DND-41 (cell line): ENCODE results near the gene GSTP1.

Source experiments
- ATAC-seq: fragments of 200-7000 bp; cut with Tn5 transposase; 3 replicates; pipeline ENCODE4 v1.9.1; 2021; ENCODE audit warnings: low read depth; ENCODE audit not compliant: insufficient read depth
- DNase-seq: peaks from one replicate; pipeline ENCODE4 v3.0.0-alpha.2; 2020
- H2AFZ ChIP-seq: 2 replicates; pipeline ENCODE4 v1.6.0; 2012; ENCODE audit warnings: low read depth, low read length
- H3K27ac ChIP-seq: 2 replicates; pipeline ENCODE4 v1.5.1; 2012; ENCODE audit warnings: low read length, inconsistent platforms
- H3K27me3 ChIP-seq: fragments of 200-600 bp; sonication (generic); 2 replicates; pipeline ENCODE4 v1.6.0; 2012; ENCODE audit warnings: low read length, mild to moderate bottlenecking, inconsistent platforms; ENCODE audit not compliant: insufficient read depth, poor library complexity
- H3K36me3 ChIP-seq: 2 replicates; pipeline ENCODE4 v1.5.1; 2012; ENCODE audit warnings: low read length, inconsistent platforms; ENCODE audit not compliant: insufficient read depth
- H3K4me1 ChIP-seq: 2 replicates; pipeline ENCODE4 v1.5.1; 2012; ENCODE audit warnings: mild to moderate bottlenecking, low read length; ENCODE audit not compliant: insufficient read depth
- H3K4me2 ChIP-seq: 2 replicates; pipeline ENCODE4 v1.6.0; 2012; ENCODE audit warnings: mild to moderate bottlenecking, moderate library complexity, low read length, inconsistent platforms; ENCODE audit not compliant: insufficient read depth
- H3K4me3 ChIP-seq, 2 experiments: fragments of 200-600 bp in 1 of 2; shearing (Covaris generic) in 1 of 2; 2 replicates each; pipeline ENCODE4 v1.5.1; 2012 to 2016; ENCODE audit warnings: inconsistent platforms in 2 of 2, low read length in 2 of 2, mild to moderate bottlenecking in 2 of 2, low read depth in 1 of 2, moderate library complexity in 1 of 2
- H3K79me2 ChIP-seq: 2 replicates; pipeline ENCODE4 v1.6.0; 2012; ENCODE audit warnings: low read length, inconsistent platforms; ENCODE audit not compliant: insufficient read depth
- H3K9ac ChIP-seq: 2 replicates; pipeline ENCODE4 v1.6.0; 2012; ENCODE audit warnings: low read depth, mild to moderate bottlenecking, inconsistent platforms, low read length, moderate library complexity
- H3K9me3 ChIP-seq: 2 replicates; pipeline ENCODE4 v1.5.1; 2012; ENCODE audit warnings: low read length, moderate library complexity, mild to moderate bottlenecking, inconsistent platforms; ENCODE audit not compliant: insufficient read depth, severe bottlenecking
- H4K20me1 ChIP-seq: 2 replicates; pipeline ENCODE4 v1.6.0; 2012; ENCODE audit warnings: low read length; ENCODE audit not compliant: insufficient read depth
- CTCF ChIP-seq: IDR thresholded peaks from 2 replicates; pipeline ENCODE4 v1.5.1; 2012; ENCODE audit warnings: borderline replicate concordance, low read length, moderate library complexity, mild to moderate bottlenecking; ENCODE audit not compliant: poor library complexity, severe bottlenecking; ENCODE audit errors: extremely low read depth
- EZH2 ChIP-seq: IDR thresholded peaks from 3 replicates; pipeline ENCODE4 v1.6.1; 2012; ENCODE audit warnings: borderline replicate concordance, low read depth, mild to moderate bottlenecking, moderate library complexity, low read length, inconsistent platforms; ENCODE audit not compliant: severe bottlenecking

The GSTP1 gene

GRCh38 chr11:67613960-67614715 lies 30.5 kb downstream of the GSTP1 start:
- Histone ChIP-seq H3K79me2 (no peaks in the 10 kb centered on the region), H3K9ac (peak overlapping the region; percentile 52), H3K4me3 (peak overlapping the region in 1 of 2 experiments; percentile 47; a peak in 1 of 4 replicates), H3K4me1 (peaks cover 48% of the 10 kb centered on the region), H3K27ac (peak overlapping the region; percentile 79), H3K36me3 (peaks cover 43% of the 10 kb centered on the region), H3K27me3 (no peaks in the 10 kb centered on the region), H3K4me2 (peak overlapping the region; percentile 61), H4K20me1 (peaks cover 4% of the 10 kb centered on the region; the same call in 1 of the 2 replicates), H3K9me3 (no peaks in the 10 kb centered on the region), H2AFZ (peak overlapping the region; percentile 58)
- no peak for TF ChIP-seq EZH2
- peak; percentile 77 for TF ChIP-seq CTCF
- ATAC-seq (peak; percentile 79), DNase-seq (peak; percentile 81)

GRCh38 chr11:67614730-67615714 lies 31.4 kb downstream of the GSTP1 start:
- Histone ChIP-seq H3K27ac (peak overlapping the region; percentile 79), H3K9ac (peak overlapping the region; percentile 52), H4K20me1 (peaks cover 4% of the 10 kb centered on the region; the same call in 1 of the 2 replicates), H3K9me3 (no peaks in the 10 kb centered on the region), H3K4me1 (peaks cover 48% of the 10 kb centered on the region), H3K4me2 (peak overlapping the region; percentile 61), H3K27me3 (no peaks in the 10 kb centered on the region), H3K79me2 (peaks cover 2% of the 10 kb centered on the region; the same call in 1 of the 2 replicates), H2AFZ (peak overlapping the region; percentile 58; the same call in 1 of the 2 replicates), H3K36me3 (peaks cover 37% of the 10 kb centered on the region), H3K4me3 (peak overlapping the region in 1 of 2 experiments; percentile 47; a peak in 1 of 4 replicates)
- DNase-seq (peak; percentile 69), ATAC-seq (peak; percentile 59)
- TF ChIP-seq CTCF (peak; percentile 78), EZH2 (no peak)

GRCh38 chr11:67615728-67616430 lies 32.3 kb downstream of the GSTP1 start:
- Histone ChIP-seq H3K27ac (no peak overlapping the region), H3K9ac (no peak overlapping the region), H4K20me1 (peaks cover 4% of the 10 kb centered on the region; the same call in 1 of the 2 replicates), H3K27me3 (no peaks in the 10 kb centered on the region), H3K9me3 (no peaks in the 10 kb centered on the region), H3K79me2 (peaks cover 10% of the 10 kb centered on the region), H3K4me1 (peaks cover 49% of the 10 kb centered on the region), H3K36me3 (peaks cover 28% of the 10 kb centered on the region), H2AFZ (no peak overlapping the region), H3K4me3 (no peak overlapping the region), H3K4me2 (no peak overlapping the region)
- ATAC-seq (no peak), DNase-seq (no peak)
- TF ChIP-seq EZH2, result no peak
- TF ChIP-seq CTCF, result no peak
